ENCODE results near the gene PHF24.

PHF24 gene

DNA sequence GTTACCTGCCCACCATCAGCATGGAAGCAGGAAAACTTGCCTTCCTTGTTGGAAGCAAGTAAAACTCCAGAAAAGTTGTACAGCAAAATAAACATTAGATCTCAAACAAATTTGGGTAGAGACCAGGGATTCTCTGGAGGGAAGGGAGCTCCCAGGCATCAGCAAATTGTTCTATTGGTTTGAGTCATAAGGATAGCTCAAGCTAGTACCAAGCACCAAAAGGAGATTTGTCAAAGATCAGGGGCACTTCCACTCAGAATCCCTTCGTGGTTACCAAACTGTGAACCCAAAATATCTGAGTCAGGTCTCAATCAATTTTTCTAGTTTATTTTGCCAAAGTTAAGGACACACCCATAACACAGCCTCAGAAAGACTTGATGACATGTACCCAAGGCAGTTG lies 69.3 kb downstream of the PHF24 start:
- DNase-seq (ENCODE audit: low spot score), result no peak
- in situ Hi-C loops (cut with MboI; ENCODE audit: low sequenced_read_pairs, unreplicated experiment), result no loop called here
- TF ChIP-seq, protein P1, sequence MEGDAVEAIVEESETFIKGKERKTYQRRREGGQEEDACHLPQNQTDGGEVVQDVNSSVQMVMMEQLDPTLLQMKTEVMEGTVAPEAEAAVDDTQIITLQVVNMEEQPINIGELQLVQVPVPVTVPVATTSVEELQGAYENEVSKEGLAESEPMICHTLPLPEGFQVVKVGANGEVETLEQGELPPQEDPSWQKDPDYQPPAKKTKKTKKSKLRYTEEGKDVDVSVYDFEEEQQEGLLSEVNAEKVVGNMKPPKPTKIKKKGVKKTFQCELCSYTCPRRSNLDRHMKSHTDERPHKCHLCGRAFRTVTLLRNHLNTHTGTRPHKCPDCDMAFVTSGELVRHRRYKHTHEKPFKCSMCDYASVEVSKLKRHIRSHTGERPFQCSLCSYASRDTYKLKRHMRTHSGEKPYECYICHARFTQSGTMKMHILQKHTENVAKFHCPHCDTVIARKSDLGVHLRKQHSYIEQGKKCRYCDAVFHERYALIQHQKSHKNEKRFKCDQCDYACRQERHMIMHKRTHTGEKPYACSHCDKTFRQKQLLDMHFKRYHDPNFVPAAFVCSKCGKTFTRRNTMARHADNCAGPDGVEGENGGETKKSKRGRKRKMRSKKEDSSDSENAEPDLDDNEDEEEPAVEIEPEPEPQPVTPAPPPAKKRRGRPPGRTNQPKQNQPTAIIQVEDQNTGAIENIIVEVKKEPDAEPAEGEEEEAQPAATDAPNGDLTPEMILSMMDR (IDR thresholded peaks at IDR 0.05; ENCODE audit: borderline replicate concordance, control extremely low read depth, extremely low read depth, insufficient read depth, missing control alignments), result no peak

DNA sequence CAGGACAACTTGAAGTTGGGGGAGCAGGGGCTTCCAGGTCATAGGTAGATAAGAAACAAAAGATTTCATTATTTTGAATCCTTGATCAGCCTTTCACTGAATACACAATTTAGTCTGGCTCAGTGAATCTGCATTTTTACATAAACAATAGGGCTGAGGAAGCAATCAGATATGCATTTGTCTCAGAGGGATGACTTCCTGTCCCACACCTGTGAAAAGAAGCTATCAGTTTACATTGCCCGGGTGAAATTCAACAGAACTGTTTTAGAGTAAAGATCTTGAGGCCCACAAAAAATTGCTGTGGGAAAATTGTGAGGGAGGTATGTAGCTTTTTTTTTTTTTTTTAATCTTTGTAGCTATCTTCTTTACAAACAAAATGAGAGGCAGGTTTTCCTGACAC lies 69.8 kb downstream of the PHF24 start:
- in situ Hi-C loops (cut with MboI; ENCODE audit: low sequenced_read_pairs, unreplicated experiment), result no loop called here
- TF ChIP-seq, protein P1 (IDR thresholded peaks at IDR 0.05; ENCODE audit: borderline replicate concordance, control extremely low read depth, extremely low read depth, insufficient read depth, missing control alignments), result no peak
- no peak for DNase-seq (ENCODE audit: low spot score)

DNA sequence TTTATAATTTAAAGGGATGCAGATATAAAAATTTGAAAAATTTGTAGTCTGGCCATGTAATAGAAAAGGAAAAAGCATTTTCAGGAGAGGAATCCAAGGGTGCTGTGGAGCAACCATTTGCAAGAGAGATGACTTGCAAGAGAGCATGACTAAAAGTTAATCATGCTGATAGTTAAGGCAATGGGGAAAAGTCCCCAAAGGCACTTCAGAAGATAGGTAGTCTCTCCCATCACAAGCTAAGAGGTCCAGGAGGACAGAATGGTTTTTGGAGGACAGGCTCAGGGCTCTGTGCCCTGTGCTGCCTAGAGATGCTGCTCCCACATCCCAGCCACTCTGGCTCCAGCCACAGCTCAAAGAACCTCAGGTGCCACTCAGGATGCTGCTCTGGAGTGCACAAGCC lies 70.3 kb downstream of the PHF24 start:
- TF ChIP-seq, protein P1 (IDR thresholded peaks at IDR 0.05; ENCODE audit: borderline replicate concordance, control extremely low read depth, extremely low read depth, insufficient read depth, missing control alignments), result no peak
- in situ Hi-C loops (cut with MboI; ENCODE audit: low sequenced_read_pairs, unreplicated experiment), result no loop called here
- DNase-seq (ENCODE audit: low spot score), result no peak

DNA sequence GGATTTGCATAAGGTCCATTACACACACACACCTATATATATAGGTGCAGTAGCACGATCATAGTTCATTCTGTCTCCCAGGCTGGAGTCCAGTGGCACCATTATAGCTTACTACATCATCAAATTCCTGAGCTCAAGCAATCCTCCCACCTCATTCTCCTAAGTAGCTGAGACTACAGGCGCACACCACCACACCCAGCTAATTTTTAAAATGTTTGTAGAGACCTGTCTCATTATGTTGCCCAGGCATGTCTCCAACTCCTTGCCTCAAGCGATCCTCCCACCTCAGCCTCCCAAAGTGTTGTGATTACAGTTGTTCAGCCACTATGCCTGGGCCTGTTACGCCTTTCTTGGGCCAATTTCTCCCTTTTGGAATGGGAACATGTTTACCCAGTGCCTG lies 71.2 kb downstream of the PHF24 start:
- in situ Hi-C loops (cut with MboI; ENCODE audit: low sequenced_read_pairs, unreplicated experiment), result no loop called here
- no peak for DNase-seq (ENCODE audit: low spot score)
- TF ChIP-seq, protein P1 (IDR thresholded peaks at IDR 0.05; ENCODE audit: borderline replicate concordance, control extremely low read depth, extremely low read depth, insufficient read depth, missing control alignments), result no peak

DNA sequence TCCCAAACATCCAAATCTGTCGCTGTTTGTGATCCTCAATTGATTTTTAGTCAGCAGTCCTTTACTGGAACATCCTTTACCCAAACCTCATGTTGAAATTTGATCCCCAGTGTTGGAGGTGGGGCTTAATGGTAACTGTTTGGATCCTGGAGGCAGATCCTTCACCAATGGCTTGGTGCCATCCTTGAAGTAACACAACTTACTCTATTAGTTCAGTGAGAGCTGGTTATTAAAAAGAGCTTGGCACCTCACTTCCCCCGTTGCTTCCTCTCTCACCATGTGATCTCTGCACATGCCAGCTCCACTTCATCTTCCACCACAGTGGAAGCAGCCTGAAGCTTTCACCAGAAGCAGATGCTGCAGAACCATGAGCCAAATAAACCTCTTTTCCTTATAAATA lies 71.8 kb downstream of the PHF24 start:
- no peak for DNase-seq (ENCODE audit: low spot score)
- in situ Hi-C loops (cut with MboI; ENCODE audit: low sequenced_read_pairs, unreplicated experiment), result no loop called here
- TF ChIP-seq, protein P1 (IDR thresholded peaks at IDR 0.05; ENCODE audit: borderline replicate concordance, control extremely low read depth, extremely low read depth, insufficient read depth, missing control alignments), result no peak

All from GM13976 (cell line).